GM12878 (cell line): Measurements from ENCODE around the gene ATAD5. TPM values are rescaled to one million over a fixed set of nuclear protein-coding genes. Genes with fewer than 3 reads are reported as not detected.

Source experiments
- ATAC-seq: fragments of 200-7000 bp; cut with Tn5 transposase; 3 replicates; pipeline ENCODE4 v1.9.1; 2020; ENCODE audit warnings: mild to moderate bottlenecking, moderate library complexity
- BruUV-seq: library from RNA; stranded (reverse); fragments of 400-500 nt; replicated peaks from 2 replicates; lab custom pipeline; 2021; lab: Mats Ljungman, UMichigan
- CTCF ChIA-PET: fragments of 300-600 bp; sonication (Branson Sonifier 250); formaldehyde crosslinking; extraction: SDS; loops from one replicate; lab custom pipeline; 2021; ENCODE audit warnings: inconsistent platforms; lab: Yijun Ruan, JAX
- POLR2A ChIA-PET: fragments of 350-600 bp; formaldehyde crosslinking; extraction: SDS; loops from one replicate; lab custom pipeline; 2021; ENCODE audit warnings: inconsistent platforms; lab: Charles Lee
- RAD21 ChIA-PET: fragments of 300-600 bp; sonication (Branson Sonifier 250); formaldehyde crosslinking; loops from one replicate; lab custom pipeline; 2023; ENCODE audit warnings: antibody characterized with exemption; ENCODE audit not compliant: unreplicated experiment; lab: Charles Lee
- SMC1A ChIA-PET: fragments of 300-600 bp; sonication (Branson Sonifier 250); formaldehyde crosslinking; loops from one replicate; lab custom pipeline; 2023; ENCODE audit not compliant: unreplicated experiment, uncharacterized antibody; lab: Charles Lee
- DNase-seq: peaks from one replicate; pipeline ENCODE4 v3.0.0-alpha.2; 2011; ENCODE audit warnings: low read depth, low spot score
- FAIRE-seq: peaks from 3 replicates; lab custom pipeline; 2011; peaks lifted over from hg19 to GRCh38; lab: Jason Lieb, UNC
- H2AFZ ChIP-seq: 2 replicates; pipeline ENCODE4 v1.6.0; 2011; ENCODE audit warnings: low read depth, low read length, control low read depth; ENCODE audit not compliant: control insufficient read depth
- H3K27ac ChIP-seq: 2 replicates; pipeline ENCODE4 v1.5.1; 2011; ENCODE audit warnings: control low read depth; ENCODE audit not compliant: control insufficient read depth, insufficient read depth
- H3K27me3 ChIP-seq, 2 experiments: replicated peaks in 1 of 2; 2 replicates each; pipeline versions ENCODE4 v1.6.0 to v1.6.1; 2011; ENCODE audit warnings: low read length in 1 of 2; ENCODE audit not compliant: control insufficient read depth in 2 of 2, insufficient read depth in 2 of 2
- H3K36me3 ChIP-seq, 2 experiments: 2 replicates each; pipeline ENCODE4 v1.5.1; 2011; ENCODE audit warnings: low read length in 1 of 2; ENCODE audit not compliant: control insufficient read depth in 2 of 2, insufficient read depth in 2 of 2
- H3K4me1 ChIP-seq: 2 replicates; pipeline ENCODE4 v1.6.1; 2011; ENCODE audit warnings: mild to moderate bottlenecking, low read length, moderate library complexity, mixed read lengths; ENCODE audit not compliant: control insufficient read depth, insufficient read depth
- H3K4me2 ChIP-seq: 2 replicates; pipeline ENCODE4 v1.6.0; 2011; ENCODE audit warnings: control low read depth; ENCODE audit not compliant: control insufficient read depth, insufficient read depth
- H3K4me3 ChIP-seq: fragments of 200-600 bp; sonication (generic); 2 replicates; pipeline ENCODE4 v1.5.1; 2016
- H3K79me2 ChIP-seq: 2 replicates; pipeline ENCODE4 v1.6.0; 2011; ENCODE audit warnings: low read length; ENCODE audit not compliant: control insufficient read depth, insufficient read depth
- H3K9ac ChIP-seq: 2 replicates; pipeline ENCODE4 v1.8.0; 2011; ENCODE audit warnings: low read length, control low read depth, mixed read lengths; ENCODE audit not compliant: control insufficient read depth, insufficient read depth
- H3K9me3 ChIP-seq: replicated peaks from 3 replicates; pipeline ENCODE4 v1.5.1; 2011; ENCODE audit warnings: mild to moderate bottlenecking, low read length; ENCODE audit not compliant: control insufficient read depth, insufficient read depth
- H4K20me1 ChIP-seq: 2 replicates; pipeline ENCODE4 v1.6.0; 2011; ENCODE audit not compliant: control insufficient read depth, insufficient read depth
- BACH1 ChIP-seq: fragments of 450-650 bp; IDR thresholded peaks from 2 replicates; pipeline ENCODE4 v1.6.1; 2017; ENCODE audit warnings: mild to moderate bottlenecking, borderline replicate concordance
- CEBPZ ChIP-seq: fragments of 150-350 bp; IDR thresholded peaks from 2 replicates; pipeline ENCODE4 v1.6.1; 2016; ENCODE audit warnings: low read depth, low read length
- E2F8 ChIP-seq: fragments of 450-650 bp; IDR thresholded peaks from 2 replicates; pipeline ENCODE4 v1.6.1; 2018; ENCODE audit warnings: mild to moderate bottlenecking, low read depth, moderate library complexity; ENCODE audit not compliant: partially characterized antibody
- FOXM1 ChIP-seq: IDR thresholded peaks from 2 replicates; pipeline ENCODE4 v1.6.1; 2012; ENCODE audit warnings: low read depth, mild to moderate bottlenecking, inconsistent platforms, low read length, moderate library complexity
- HCFC1 ChIP-seq: fragments of 150-350 bp; IDR thresholded peaks from 2 replicates; pipeline ENCODE4 v1.6.1; 2014; ENCODE audit warnings: low read length
- HDAC2 ChIP-seq: fragments of 200-600 bp; sonication (generic); IDR thresholded peaks from 2 replicates; pipeline ENCODE4 v1.6.1; 2017
- IRF4 ChIP-seq: IDR thresholded peaks from 2 replicates; pipeline ENCODE4 v1.6.1; 2011; ENCODE audit warnings: low read depth, low read length
- MYC ChIP-seq: IDR thresholded peaks from 2 replicates; pipeline ENCODE4 v1.6.1; 2011; ENCODE audit warnings: mild to moderate bottlenecking, low read length, moderate library complexity, inconsistent platforms; ENCODE audit not compliant: insufficient read depth, insufficient replicate concordance, insufficient read length, severe bottlenecking
- NR2F1 ChIP-seq: fragments of 450-650 bp; conservative IDR thresholded peaks from 2 replicates; pipeline ENCODE4 v1.6.1; 2017; ENCODE audit warnings: mild to moderate bottlenecking
- PML ChIP-seq: IDR thresholded peaks from 2 replicates; pipeline ENCODE4 v1.6.1; 2012; ENCODE audit warnings: low read length, inconsistent platforms
- RBBP5 ChIP-seq: fragments of 200-600 bp; sonication (generic); conservative IDR thresholded peaks from 2 replicates; pipeline ENCODE4 v1.6.1; 2016
- RELA ChIP-seq: fragments of 450-650 bp; IDR thresholded peaks from 2 replicates; pipeline ENCODE4 v1.8.0; 2014; ENCODE audit warnings: borderline replicate concordance; ENCODE audit not compliant: partially characterized antibody
- TCF12 ChIP-seq: IDR thresholded peaks from 2 replicates; pipeline ENCODE4 v1.6.1; 2011; ENCODE audit warnings: low read depth, mild to moderate bottlenecking, low read length
- ZNF207 ChIP-seq: fragments of 450-650 bp; IDR thresholded peaks from 2 replicates; pipeline ENCODE4 v1.6.1; 2014; ENCODE audit warnings: antibody characterized with exemption, mild to moderate bottlenecking, borderline replicate concordance
- ZNF384 ChIP-seq: IDR thresholded peaks from 2 replicates; pipeline ENCODE4 v1.6.1; 2012; ENCODE audit warnings: low read depth, mild to moderate bottlenecking, low read length, improper control_type of control experiment, borderline replicate concordance
- WGBS: methylation state at CpG from one replicate; pipeline ENCODE4 v1.1.6; 2016; ENCODE audit warnings: low lambda C conversion rate; ENCODE audit not compliant: insufficient replicate concordance, insufficient coverage; ENCODE audit errors: missing lambda C conversion rate; 5-methylcytosine and 5-hydroxymethylcytosine counted together
- in situ Hi-C: fragments of 300-500 bp; cut with MboI; formaldehyde crosslinking; loops from 9 replicates; pipeline ENCODE4 v1.14.3; 2018; ENCODE audit warnings: mixed read lengths
- intact Hi-C: fragments of 100-400 bp; cut with micrococcal nuclease; formaldehyde crosslinking; loops from one replicate; pipeline ENCODE4 v1.14.2; 2022; ENCODE audit not compliant: unreplicated experiment
- polyA plus RNA-seq, 11 experiments: library from polyadenylated mRNA; depleted of rRNA in 4 of 11; unstranded in 6 of 11; stranded (reverse) in 5 of 11; fragments of >200 nt; fragmentation: Nextera tagmentation in 4 of 11; fragmentation: Illumina TruSeq in 1 of 11; extraction: Ambion mirVana in 4 of 11; extraction: Trizol in 1 of 11; gene quantifications; 1 replicate in 1 of 11; 2 replicates in 10 of 11; pipeline versions ENCODE4 v1.2.1 to v1.2.3, GENCODE V29; 2011 to 2016; ENCODE audit warnings: inconsistent platforms in 2 of 11, missing spikeins in 2 of 11, low read depth in 1 of 11
- total RNA-seq, 4 experiments: library from RNA; depleted of rRNA in 3 of 4; stranded (reverse); fragments of >200 nt in 3 of 4; fragmentation: Illumina TruSeq in 1 of 4; extraction: Trizol in 1 of 4; gene quantifications; 2 replicates each; pipeline versions ENCODE4 v1.2.1 to v1.2.3, GENCODE V29; 2013 to 2021

The ATAD5 gene
- total and polyA plus RNA-seq, 10 of the 15 experiments (the other 5 are each of a cell fraction or from before 2014, with no cell fraction given) = 3.8 to 19.7 (median 13.2) TPM

- H3K27ac ChIP-seq = no peak overlapping the region
- in situ Hi-C loops = no loop called here
- RAD21 ChIA-PET = no interaction called here
- H3K4me3 ChIP-seq = no peak overlapping the region
- CTCF ChIA-PET = interaction anchor here (0.8 kb wide), 1 partner anchor 44 kb away, joined by 4 read pairs; no protein-coding TSS in a partner anchor
- no peak for TF ChIP-seq BACH1
- TF ChIP-seq IRF4 = no peak
- TF ChIP-seq ZNF384 = no peak
- no peak for TF ChIP-seq FOXM1
- no peak for TF ChIP-seq RELA
- TF ChIP-seq PML = no peak
- no peak for TF ChIP-seq NR2F1
- no peak for TF ChIP-seq TCF12
- no peak for TF ChIP-seq HCFC1
- TF ChIP-seq RBBP5 = no peak
- no peak for TF ChIP-seq HDAC2
- TF ChIP-seq ZNF207 = no peak
- no peak for TF ChIP-seq E2F8
- TF ChIP-seq MYC = no peak
- no peak for TF ChIP-seq CEBPZ
- POLR2A ChIA-PET = no interaction called here
- no peak for FAIRE-seq
- SMC1A ChIA-PET = interaction anchor here (0.9 kb wide), 1 partner anchor 18 kb away, joined by 5 read pairs; no protein-coding TSS in a partner anchor
- H3K36me3 ChIP-seq = peaks cover 0 to 10% of the 10 kb centered on the region in 2 experiments; a peak in 3 of 4 replicates
- no peak overlapping the region for H3K4me2 ChIP-seq
- no peak for DNase-seq
- no peaks in the 10 kb centered on the region for H3K27me3 ChIP-seq
- intact Hi-C loops = no loop called here
- no peak overlapping the region for H3K9ac ChIP-seq
- H3K79me2 ChIP-seq = no peaks in the 10 kb centered on the region
- no peaks in the 10 kb centered on the region for H3K9me3 ChIP-seq
- no TSS peak for BruUV-seq
- no peak for ATAC-seq
- H2AFZ ChIP-seq = no peak overlapping the region
- no peaks in the 10 kb centered on the region for H4K20me1 ChIP-seq
- H3K4me1 ChIP-seq = no peaks in the 10 kb centered on the region
- over 99% methylated on average over 9 of the region's 9 CpGs for WGBS
Measured at GRCh38 chr17:30858556-30859250, 26.9 kb downstream of the ATAD5 start.
